PFSK-1 (cell line): ENCODE results near the gene TMEM163.

ENCODE experiments used
- POLR2AphosphoS5 ChIP-seq: IDR thresholded peaks from 2 replicates; pipeline ENCODE4 v1.6.1; 2012; ENCODE audit warnings: low read depth, mild to moderate bottlenecking, control low read depth, low read length, moderate library complexity
- SIN3A ChIP-seq: IDR thresholded peaks from 2 replicates; pipeline ENCODE4 v1.6.1; 2012; ENCODE audit warnings: mild to moderate bottlenecking, low read length, moderate library complexity, borderline replicate concordance; ENCODE audit not compliant: insufficient read depth
- TAF1 ChIP-seq: IDR thresholded peaks from 2 replicates; pipeline ENCODE4 v1.6.1; 2012; ENCODE audit warnings: low read length, control low read depth, borderline replicate concordance; ENCODE audit not compliant: insufficient read depth

- no peak for TF ChIP-seq TAF1
- TF ChIP-seq POLR2AphosphoS5: no peak
- TF ChIP-seq SIN3A: no peak
These were observed 1.3 kb downstream of the TMEM163 start for GRCh38 chr2:134717286-134718022.
